Measurements from ENCODE around the gene ZNF275.
"Not testable (repeated sequence)": the region's sequence is repeated elsewhere in the genome, so short reads cannot be mapped to it uniquely, and the experiment has no call there.

The ZNF275 gene

GRCh38 chrX:153361781-153362397 is 27.9 kb downstream of the ZNF275 start:
- ATAC-seq = no peak

- ATAC-seq = no peak
Measured at GRCh38 chrX:153365670-153366069, 31.7 kb downstream of the ZNF275 start.

- no peak for ATAC-seq
Measured at GRCh38 chrX:153366119-153366518, 32.2 kb downstream of the ZNF275 start.

- ATAC-seq = no peak
Measured at GRCh38 chrX:153366878-153367538, 33.1 kb downstream of the ZNF275 start.

GRCh38 chrX:153370293-153371055 is 36.5 kb downstream of the ZNF275 start:
- no peak for ATAC-seq

- ATAC-seq = no peak
Measured at GRCh38 chrX:153371256-153371655, 37.3 kb downstream of the ZNF275 start.

- no peak for ATAC-seq
Measured at GRCh38 chrX:153372949-153373348, 39.0 kb downstream of the ZNF275 start.

- ATAC-seq = no peak
Measured at GRCh38 chrX:153374426-153374825, 40.5 kb downstream of the ZNF275 start.

- no peak for ATAC-seq
Measured at GRCh38 chrX:153375571-153375970, 41.6 kb downstream of the ZNF275 start.

- ATAC-seq = no peak
Measured at GRCh38 chrX:153377727-153378126, 43.8 kb downstream of the ZNF275 start.

GRCh38 chrX:153378607-153379006 is 44.7 kb downstream of the ZNF275 start:
- ATAC-seq = no peak

- no peak for ATAC-seq
Measured at GRCh38 chrX:153379508-153379907, 45.6 kb downstream of the ZNF275 start.

- ATAC-seq = no peak
Measured at GRCh38 chrX:153379971-153380581, 46.1 kb downstream of the ZNF275 start.

GRCh38 chrX:153380691-153381090 is 46.7 kb downstream of the ZNF275 start:
- no peak for ATAC-seq

GRCh38 chrX:153381684-153382532 is 48.0 kb downstream of the ZNF275 start:
- ATAC-seq = peak; percentile 41 to 48

- ATAC-seq = no peak
Measured at GRCh38 chrX:153382563-153383482, 48.9 kb downstream of the ZNF275 start.

GRCh38 chrX:153384390-153384789 is 50.4 kb downstream of the ZNF275 start:
- no peak for ATAC-seq

- ATAC-seq = not testable (repeated sequence)
Measured at GRCh38 chrX:153384973-153385372, 51.0 kb downstream of the ZNF275 start.

GRCh38 chrX:153386097-153386496 is 52.1 kb downstream of the ZNF275 start:
- ATAC-seq = no peak

GRCh38 chrX:153387345-153387744 is 53.4 kb downstream of the ZNF275 start:
- no peak for ATAC-seq

GRCh38 chrX:153387987-153388721 is 54.2 kb downstream of the ZNF275 start:
- ATAC-seq = no peak
